NCI-H128 (cell line): ENCODE measurements around the gene EHBP1L1.
"Not testable (repeated sequence)": the region's sequence is repeated elsewhere in the genome, so short reads cannot be mapped to it uniquely, and the experiment has no call there.

Source experiments
- DNase-seq: peaks from one replicate; lab custom pipeline; 2025; ENCODE audit not compliant: unreplicated experiment; lab: John Stamatoyannopoulos, UW

Gene EHBP1L1

GRCh38 chr11:65633390-65634108, 57.7 kb downstream of the EHBP1L1 start:
- no peak for DNase-seq

DNA sequence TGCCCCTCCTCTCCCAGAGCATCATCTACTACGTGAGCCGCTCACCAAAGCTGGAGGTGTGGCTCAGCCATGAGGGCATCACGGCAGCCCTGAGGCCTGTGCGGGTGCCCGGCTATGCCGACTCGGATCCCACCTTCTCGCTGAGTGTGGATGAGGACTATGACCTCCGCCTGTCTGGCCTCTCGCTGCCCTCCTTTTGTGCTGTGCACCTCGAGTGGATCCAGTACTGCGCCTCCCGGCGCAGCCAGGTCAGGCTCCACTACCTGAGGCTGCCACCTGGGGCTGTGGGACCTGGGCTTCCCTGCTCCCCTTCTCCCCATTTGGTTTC, 58.2 kb downstream of the EHBP1L1 start:
- DNase-seq: no peak

DNA sequence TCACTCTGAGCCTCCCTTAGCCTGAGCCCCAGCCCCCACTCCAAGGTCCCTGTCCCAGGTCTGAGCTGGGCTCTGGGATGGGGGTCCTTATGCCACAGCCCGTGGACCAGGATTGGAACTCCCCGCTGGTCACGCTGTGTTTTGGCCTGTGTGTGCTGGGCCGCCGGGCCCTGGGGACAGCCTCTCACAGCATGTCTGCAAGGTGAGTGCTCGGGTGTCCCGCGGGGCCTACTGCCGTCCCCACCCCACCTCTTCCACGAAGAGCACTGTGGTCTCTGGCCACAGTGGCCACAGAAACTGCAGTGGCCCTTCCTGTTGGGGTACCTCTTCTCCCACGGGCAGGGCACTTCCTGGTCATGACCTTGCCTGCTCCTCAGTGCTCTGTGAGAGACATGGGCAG, 58.6 kb downstream of the EHBP1L1 start:
- DNase-seq: no peak

DNA sequence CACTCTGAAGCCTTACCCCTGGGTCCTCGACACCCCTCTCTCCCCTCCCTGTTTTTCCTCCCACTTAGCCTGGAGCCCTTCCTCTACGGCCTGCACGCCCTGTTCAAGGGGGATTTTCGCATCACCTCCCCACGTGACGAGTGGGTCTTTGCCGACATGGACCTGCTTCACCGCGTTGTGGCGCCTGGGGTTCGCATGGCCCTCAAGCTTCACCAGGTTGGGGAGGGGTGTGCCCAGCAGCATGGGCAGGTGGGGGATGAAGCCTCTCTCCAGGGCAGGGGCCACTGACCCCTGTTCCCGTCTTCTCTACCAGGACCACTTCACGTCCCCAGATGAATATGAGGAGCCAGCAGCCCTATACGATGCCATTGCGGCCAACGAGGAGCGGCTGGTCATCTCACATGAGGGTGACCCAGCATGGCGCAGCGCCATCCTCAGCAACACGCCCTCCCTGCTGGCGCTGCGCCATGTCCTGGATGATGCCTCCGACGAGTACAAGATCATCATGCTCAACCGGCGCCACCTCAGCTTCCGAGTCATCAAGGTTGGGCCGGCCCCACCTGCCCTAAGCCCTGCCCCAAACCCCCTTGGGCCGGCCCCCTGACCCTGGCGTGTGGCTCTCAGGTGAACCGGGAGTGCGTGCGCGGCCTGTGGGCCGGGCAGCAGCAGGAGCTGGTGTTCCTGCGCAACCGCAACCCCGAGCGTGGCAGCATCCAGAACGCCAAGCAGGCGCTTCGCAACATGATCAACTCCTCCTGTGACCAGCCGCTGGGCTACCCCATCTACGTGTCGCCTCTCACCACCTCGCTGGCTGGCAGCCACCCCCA, 59.3 kb downstream of the EHBP1L1 start:
- no peak for DNase-seq

GRCh38 chr11:65636108-65637031, 60.5 kb downstream of the EHBP1L1 start:
- DNase-seq: no peak

DNA sequence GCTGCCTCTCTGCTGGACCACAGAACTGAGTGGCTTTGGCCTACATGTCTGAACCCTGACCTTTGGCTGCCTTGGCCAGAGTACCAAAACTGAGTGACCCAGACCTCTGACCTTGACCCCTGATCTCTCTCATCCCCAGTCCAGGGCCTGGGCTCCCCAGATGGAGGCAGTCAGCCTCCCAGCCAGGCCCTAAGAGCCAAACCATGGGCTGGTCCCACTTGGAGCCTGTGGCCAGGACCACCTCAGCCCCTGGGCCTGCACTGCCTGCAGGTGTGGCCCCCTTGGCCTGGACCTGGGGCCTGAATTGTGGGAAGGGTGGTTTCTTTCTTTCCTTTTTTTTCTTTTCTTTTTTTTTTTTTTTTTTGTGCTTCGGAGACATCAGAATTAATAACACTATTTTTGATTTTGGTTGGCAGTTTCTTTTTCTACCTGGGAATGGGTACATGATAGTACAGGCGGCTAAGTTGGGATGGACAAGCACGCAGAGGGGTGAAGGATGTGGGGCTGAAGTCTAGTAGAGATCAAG, 61.2 kb downstream of the EHBP1L1 start:
- no peak for DNase-seq

- DNase-seq: no peak
Observed at GRCh38 chr11:65637794-65638419, 62.1 kb downstream of the EHBP1L1 start, which contains the start of gene SIPA1. SIPA1 (plus strand) TSS chr11:65638101; CDS start chr11:65640922, 2,821 bp downstream.

GRCh38 chr11:65639228-65639597, 63.4 kb downstream of the EHBP1L1 start:
- not testable (repeated sequence) for DNase-seq

- no peak for DNase-seq
Observed at GRCh38 chr11:65639623-65640482, 64.0 kb downstream of the EHBP1L1 start.

GRCh38 chr11:65640483-65641296, 64.8 kb downstream of the EHBP1L1 start:
- DNase-seq: no peak

- DNase-seq: no peak
Observed at GRCh38 chr11:65641297-65642013, 65.6 kb downstream of the EHBP1L1 start.
